GM19035 (cell line): Measurements from ENCODE around the gene OR51E1.

Experiments used
- ATAC-seq: cut with Tn5 transposase; IDR thresholded peaks from one replicate; pipeline ENCODE4 v1.9.1; 2021; ENCODE audit not compliant: unreplicated experiment

Gene OR51E1

DNA sequence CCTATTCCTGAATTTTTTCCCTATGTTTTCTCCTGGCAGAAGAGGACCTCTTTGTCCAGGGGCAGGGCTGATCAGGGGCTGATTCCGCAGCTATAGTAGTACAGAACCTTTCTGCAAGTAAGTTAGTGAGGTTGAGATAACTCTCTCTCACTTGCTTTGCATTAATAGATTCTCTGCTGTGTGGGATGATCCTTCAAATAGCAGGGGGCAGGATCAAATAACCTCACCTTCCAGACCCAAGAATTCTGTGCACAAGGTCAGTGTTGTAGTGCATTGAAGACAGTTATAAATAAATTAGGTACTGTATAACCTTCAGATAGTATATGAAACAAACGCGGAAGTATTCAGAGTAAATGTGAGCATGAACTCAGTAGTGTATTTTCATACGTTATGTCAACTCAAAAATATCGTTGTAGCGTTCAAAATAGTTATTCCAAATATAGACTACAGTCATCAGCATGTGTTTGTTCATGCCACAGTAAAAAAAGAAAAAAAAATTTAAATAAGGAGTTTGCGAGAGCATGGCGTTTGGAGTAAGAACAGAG is 61.1 kb downstream of the OR51E1 start:
- no peak for ATAC-seq
